Heart left ventricle (tissue), 13 donors: ENCODE data around the gene ADAM19.

Experiments used
- POLR2A ChIP-seq, 2 donors: fragments of 450-650 bp; IDR thresholded peaks; one replicate each; pipeline ENCODE4 v1.6.1; 2017; ENCODE audit warnings: antibody characterized with exemption in 2 of 2, mild to moderate bottlenecking in 2 of 2, moderate library complexity in 2 of 2
- TF ChIP-seq, protein P1 (sequence below), 12 donors: fragments of 200-600 bp; sonication (generic) in 4 of 12; IDR thresholded peaks; one replicate each; pipeline versions ENCODE4 v1.5.0 to v1.8.0; 2018 to 2022; ENCODE audit warnings: antibody characterized with exemption in 12 of 12, mild to moderate bottlenecking in 5 of 12
- donor health status: ischemic (EF 13 %, LVEDD 7.1; RV severe dilation, severe dysfunction).
- donor health status: DM: no; HTN: yes; CAD: no.
- donor health status: DM: no; HTN: no; CAD: no.
- donor health status: ischemic (EF 25% LVEDD 6.9; RV normal size, moderate dysfunction).
- donor health status: ischemic (EF 25% LVEDD 5.7; RV mildly dilated, moderate dysfunction).
- donor health status: ischemic (EF 35%, LVEDD 5.7; RV mildly dilated, moderate dysfunction).
- donor health status: nonischemic (EF 11% LVEDD 7.7; RV severe dilation, severe dysfunction).
- donor health status: DM: yes; HTN: yes; CAD: no.
- donor health status: PGD.
- donor health status: ischemic (EF 29% LVEDD 5.4; RV normal size, mild dysfunction).
- donor health status: nonischemic (EF 23%, LVEDD 6.1; RV moderate dilation, normal function).

DNA sequence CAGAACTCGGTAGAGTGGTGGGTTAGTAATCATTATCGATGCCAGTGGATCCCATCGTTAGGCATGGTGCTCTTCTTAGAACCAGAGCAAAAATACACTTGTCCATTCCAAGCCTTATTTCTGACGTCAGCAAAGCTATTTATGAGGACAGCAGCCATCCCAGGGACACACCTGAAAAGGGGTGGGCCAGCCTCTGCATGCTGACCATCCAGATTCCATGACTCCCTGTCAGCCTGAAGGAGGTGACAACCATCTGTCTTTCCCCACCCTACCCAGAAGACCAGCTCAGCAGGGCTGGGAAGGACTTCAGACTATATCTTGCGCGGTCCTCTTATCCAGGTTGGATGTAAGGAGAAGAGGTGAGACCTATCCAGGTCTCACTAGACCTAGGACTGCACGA lies 121.3 kb downstream of the ADAM19 start:
- TF ChIP-seq, protein P1, sequence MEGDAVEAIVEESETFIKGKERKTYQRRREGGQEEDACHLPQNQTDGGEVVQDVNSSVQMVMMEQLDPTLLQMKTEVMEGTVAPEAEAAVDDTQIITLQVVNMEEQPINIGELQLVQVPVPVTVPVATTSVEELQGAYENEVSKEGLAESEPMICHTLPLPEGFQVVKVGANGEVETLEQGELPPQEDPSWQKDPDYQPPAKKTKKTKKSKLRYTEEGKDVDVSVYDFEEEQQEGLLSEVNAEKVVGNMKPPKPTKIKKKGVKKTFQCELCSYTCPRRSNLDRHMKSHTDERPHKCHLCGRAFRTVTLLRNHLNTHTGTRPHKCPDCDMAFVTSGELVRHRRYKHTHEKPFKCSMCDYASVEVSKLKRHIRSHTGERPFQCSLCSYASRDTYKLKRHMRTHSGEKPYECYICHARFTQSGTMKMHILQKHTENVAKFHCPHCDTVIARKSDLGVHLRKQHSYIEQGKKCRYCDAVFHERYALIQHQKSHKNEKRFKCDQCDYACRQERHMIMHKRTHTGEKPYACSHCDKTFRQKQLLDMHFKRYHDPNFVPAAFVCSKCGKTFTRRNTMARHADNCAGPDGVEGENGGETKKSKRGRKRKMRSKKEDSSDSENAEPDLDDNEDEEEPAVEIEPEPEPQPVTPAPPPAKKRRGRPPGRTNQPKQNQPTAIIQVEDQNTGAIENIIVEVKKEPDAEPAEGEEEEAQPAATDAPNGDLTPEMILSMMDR (IDR thresholded peaks at IDR 0.05) = no peak
- no peak for TF ChIP-seq POLR2A (IDR thresholded peaks at IDR 0.05)
